Natural killer cell (primary cell): ENCODE measurements around the gene EGFLAM. TPM values are rescaled to one million over a fixed set of nuclear protein-coding genes. Genes with fewer than 3 reads are reported as not detected.

Experiments used
- ATAC-seq, 3 donors: fragments of 150-1000 bp in 2 of 3; fragments of 200-7000 bp in 1 of 3; cut with Tn5 transposase; 1 replicate in 1 of 3; 2 replicates in 2 of 3; pipeline ENCODE4 v1.10.0; 2021; ENCODE audit warnings: mild to moderate bottlenecking in 2 of 3, moderate library complexity in 2 of 3
- DNase-seq, 2 donors: peaks; one replicate each; pipeline versions ENCODE4 v3.0.0 to v3.0.0-alpha.2; 2013 to 2021; ENCODE audit warnings: mixed read lengths in 1 of 2
- H3K27ac ChIP-seq: one replicate; pipeline ENCODE4 v1.5.1; 2013; ENCODE audit warnings: mild to moderate bottlenecking, low read length
- H3K27me3 ChIP-seq: one replicate; pipeline ENCODE4 v1.6.1; 2013; ENCODE audit warnings: low read length; ENCODE audit not compliant: control insufficient read depth, insufficient read depth
- H3K36me3 ChIP-seq: one replicate; pipeline ENCODE4 v1.6.1; 2013; ENCODE audit warnings: low read length; ENCODE audit not compliant: control insufficient read depth, insufficient read depth
- H3K4me1 ChIP-seq: one replicate; pipeline ENCODE4 v1.6.1; 2013; ENCODE audit warnings: low read length; ENCODE audit not compliant: control insufficient read depth, insufficient read depth
- H3K4me3 ChIP-seq: one replicate; pipeline ENCODE4 v1.5.1; 2013; ENCODE audit warnings: low read length
- H3K9me3 ChIP-seq: one replicate; pipeline ENCODE4 v1.6.1; 2013; ENCODE audit warnings: low read length; ENCODE audit not compliant: control insufficient read depth, insufficient read depth
- H3K27ac Mint-ChIP-seq, 2 donors: one replicate each; pipeline ENCODE4 v1.8.0; 2022; ENCODE audit warnings: mild to moderate bottlenecking in 2 of 2, mixed read lengths in 2 of 2, moderate library complexity in 1 of 2
- H3K27me3 Mint-ChIP-seq, 2 donors: one replicate each; pipeline ENCODE4 v1.8.0; 2022; ENCODE audit warnings: low read depth in 2 of 2, mixed read lengths in 2 of 2
- H3K36me3 Mint-ChIP-seq: one replicate; pipeline ENCODE4 v1.8.0; 2022; ENCODE audit warnings: mixed read lengths
- H3K4me1 Mint-ChIP-seq, 2 donors: one replicate each; pipeline ENCODE4 v1.8.0; 2022; ENCODE audit warnings: mixed read lengths in 2 of 2
- H3K4me3 Mint-ChIP-seq: one replicate; pipeline ENCODE4 v1.8.0; 2022; ENCODE audit warnings: mild to moderate bottlenecking, moderate library complexity, mixed read lengths
- H3K9me3 Mint-ChIP-seq, 2 donors: one replicate each; pipeline ENCODE4 v1.8.0; 2022; ENCODE audit warnings: mixed read lengths in 2 of 2
- WGBS: methylation state at CpG from one replicate; pipeline ENCODE4 v1.1.7; 2013; ENCODE audit warnings: missing lambda C conversion rate; ENCODE audit not compliant: insufficient coverage; 5-methylcytosine and 5-hydroxymethylcytosine counted together
- intact Hi-C: fragments of 100-400 bp; cut with micrococcal nuclease; formaldehyde crosslinking; loops from one replicate; pipeline ENCODE4 v1.14.2; 2022
- total RNA-seq, 4 donors: library from RNA; stranded (reverse); fragments of 120-200 nt in 1 of 4; gene quantifications; one replicate each; pipeline versions ENCODE4 v1.2.3 to v1.2.4, GENCODE V29; 2013 to 2022
- TF ChIP-seq, protein P1 (sequence below): fragments of 200-600 bp; IDR thresholded peaks from one replicate; pipeline ENCODE4 v1.8.0; 2022; ENCODE audit warnings: antibody characterized with exemption

Gene EGFLAM
- total RNA-seq, 3 donors from 2014 or later (not counting 1 experiment from before 2014, with no cell fraction given), result not detected

DNA sequence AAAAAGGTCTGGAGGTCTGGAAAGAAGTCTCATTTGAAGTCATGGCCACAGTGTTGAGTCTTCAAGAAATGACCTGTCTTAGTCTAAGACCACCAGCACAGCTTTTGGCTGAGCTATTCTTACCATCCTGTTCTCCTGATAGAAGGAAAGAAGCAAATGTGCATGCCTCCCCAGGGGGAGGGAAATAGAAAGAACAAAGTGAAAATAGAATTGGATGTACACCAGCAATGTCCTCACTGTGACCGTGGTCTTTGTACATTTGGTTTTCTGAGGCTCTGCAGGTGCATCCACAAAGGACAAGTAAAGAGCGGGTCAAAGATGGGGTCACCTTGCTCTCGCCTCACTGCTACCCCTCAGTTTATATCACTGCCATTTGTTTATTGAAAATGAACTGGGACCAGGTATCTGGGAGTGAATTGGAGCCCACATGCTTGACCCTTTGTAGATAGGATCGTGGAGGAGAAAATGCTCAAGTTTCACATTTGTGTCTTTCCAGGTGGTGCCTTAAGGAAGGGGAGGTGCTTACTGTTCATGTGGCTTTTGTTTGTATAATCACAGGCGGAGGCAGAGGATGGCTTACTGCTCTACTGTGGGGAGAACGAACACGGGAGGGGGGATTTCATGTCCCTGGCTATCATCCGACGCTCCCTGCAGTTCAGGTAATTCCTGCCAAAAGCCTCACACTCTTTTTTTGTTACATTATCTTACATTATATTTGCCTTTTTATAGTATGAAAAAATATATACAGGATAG, 150.3 kb downstream of the EGFLAM start:
- no peaks in the 10 kb centered on the region for H3K4me1 ChIP-seq
- Mint-ChIP-seq H3K36me3 (no peaks in the 10 kb centered on the region), H3K27ac (no peak overlapping the region), H3K27me3 (peaks cover 8 to 12% of the 10 kb centered on the region in 2 donors), H3K4me3 (no peak overlapping the region), H3K4me1 (no peaks in the 10 kb centered on the region), H3K9me3 (no peaks in the 10 kb centered on the region)
- TF ChIP-seq, protein P1, sequence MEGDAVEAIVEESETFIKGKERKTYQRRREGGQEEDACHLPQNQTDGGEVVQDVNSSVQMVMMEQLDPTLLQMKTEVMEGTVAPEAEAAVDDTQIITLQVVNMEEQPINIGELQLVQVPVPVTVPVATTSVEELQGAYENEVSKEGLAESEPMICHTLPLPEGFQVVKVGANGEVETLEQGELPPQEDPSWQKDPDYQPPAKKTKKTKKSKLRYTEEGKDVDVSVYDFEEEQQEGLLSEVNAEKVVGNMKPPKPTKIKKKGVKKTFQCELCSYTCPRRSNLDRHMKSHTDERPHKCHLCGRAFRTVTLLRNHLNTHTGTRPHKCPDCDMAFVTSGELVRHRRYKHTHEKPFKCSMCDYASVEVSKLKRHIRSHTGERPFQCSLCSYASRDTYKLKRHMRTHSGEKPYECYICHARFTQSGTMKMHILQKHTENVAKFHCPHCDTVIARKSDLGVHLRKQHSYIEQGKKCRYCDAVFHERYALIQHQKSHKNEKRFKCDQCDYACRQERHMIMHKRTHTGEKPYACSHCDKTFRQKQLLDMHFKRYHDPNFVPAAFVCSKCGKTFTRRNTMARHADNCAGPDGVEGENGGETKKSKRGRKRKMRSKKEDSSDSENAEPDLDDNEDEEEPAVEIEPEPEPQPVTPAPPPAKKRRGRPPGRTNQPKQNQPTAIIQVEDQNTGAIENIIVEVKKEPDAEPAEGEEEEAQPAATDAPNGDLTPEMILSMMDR, result no peak
- H3K27ac ChIP-seq, result no peak overlapping the region
- intact Hi-C loops, result no loop called here
- no peaks in the 10 kb centered on the region for H3K36me3 ChIP-seq
- DNase-seq, result no peak
- peaks cover 7% of the 10 kb centered on the region for H3K27me3 ChIP-seq
- 80% methylated on average over 9 of the region's 9 CpGs for WGBS
- no peaks in the 10 kb centered on the region for H3K9me3 ChIP-seq
- no peak overlapping the region for H3K4me3 ChIP-seq
- ATAC-seq, result no peak

DNA sequence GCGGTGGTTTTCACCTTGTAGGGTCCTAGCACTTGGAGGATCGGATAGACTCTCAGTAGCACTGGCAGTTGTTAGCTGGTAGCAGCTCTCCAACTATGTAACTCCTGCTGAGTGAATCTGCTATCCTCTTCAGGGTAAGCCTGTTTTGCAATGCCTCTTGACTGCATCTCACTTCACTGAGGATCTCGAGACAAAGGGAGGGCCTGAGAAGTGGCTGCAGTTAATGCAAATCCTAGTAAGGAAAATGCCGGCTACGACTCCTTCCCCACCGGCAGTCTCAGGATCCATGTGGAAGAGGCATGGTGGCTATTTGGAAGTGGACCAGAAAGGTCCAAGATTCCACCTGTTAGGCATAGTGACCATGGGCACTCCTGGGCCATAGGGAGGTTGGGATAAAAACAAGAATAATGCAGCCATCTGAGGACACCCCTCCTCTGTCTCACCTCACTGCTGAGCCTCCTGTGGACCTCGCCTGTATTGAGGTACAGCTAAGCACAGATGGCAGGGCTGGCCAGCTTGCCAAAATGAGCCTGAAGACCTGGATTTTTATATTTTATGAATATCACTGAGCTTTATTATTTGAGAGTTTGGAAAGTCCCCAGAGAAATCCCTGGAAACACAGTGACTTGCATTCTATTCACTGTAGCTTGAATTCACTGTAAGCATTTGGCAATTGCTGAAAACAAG, 152.1 kb downstream of the EGFLAM start:
- H3K4me3 Mint-ChIP-seq, result no peak overlapping the region
- Histone ChIP-seq H3K4me3 (no peak overlapping the region), H3K36me3 (no peaks in the 10 kb centered on the region), H3K27me3 (peaks cover 5% of the 10 kb centered on the region), H3K9me3 (no peaks in the 10 kb centered on the region), H3K4me1 (no peaks in the 10 kb centered on the region), H3K27ac (no peak overlapping the region)
- no peak for DNase-seq
- H3K9me3 Mint-ChIP-seq, result no peaks in the 10 kb centered on the region
- no peaks in the 10 kb centered on the region for H3K36me3 Mint-ChIP-seq
- TF ChIP-seq, protein P1, result no peak
- no peak for ATAC-seq
- peaks cover 6 to 13% of the 10 kb centered on the region in 2 donors for H3K27me3 Mint-ChIP-seq
- WGBS, result 86% methylated on average over 7 of the region's 7 CpGs
- intact Hi-C loops, result no loop called here
- H3K4me1 Mint-ChIP-seq, result no peaks in the 10 kb centered on the region
- no peak overlapping the region for H3K27ac Mint-ChIP-seq

DNA sequence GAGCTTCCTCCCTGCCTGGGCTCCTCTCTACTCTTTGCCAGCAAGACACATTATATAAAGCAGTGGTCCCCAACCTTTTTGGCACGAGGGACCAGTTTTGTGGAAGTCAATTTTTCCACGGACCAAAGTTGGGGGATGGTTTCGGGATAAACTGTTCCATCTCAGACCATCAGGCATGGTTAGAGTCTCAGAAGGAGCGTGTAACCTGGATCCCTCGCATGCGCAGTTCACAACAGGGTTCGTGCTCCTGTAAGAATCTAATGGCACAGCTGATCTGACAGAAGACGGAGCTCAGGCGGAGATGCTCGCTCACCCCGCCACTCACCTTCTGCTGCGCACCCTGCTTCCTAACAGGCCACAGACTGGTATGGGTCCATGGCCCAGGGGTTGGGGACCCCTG, 155.3 kb downstream of the EGFLAM start:
- Mint-ChIP-seq H3K9me3 (no peaks in the 10 kb centered on the region), H3K36me3 (no peaks in the 10 kb centered on the region), H3K4me3 (no peak overlapping the region), H3K27me3 (peaks cover under 1 to 25% of the 10 kb centered on the region in 2 donors), H3K4me1 (no peaks in the 10 kb centered on the region), H3K27ac (no peak overlapping the region)
- no peaks in the 10 kb centered on the region for H3K4me1 ChIP-seq
- H3K27ac ChIP-seq, result no peak overlapping the region
- H3K9me3 ChIP-seq, result no peaks in the 10 kb centered on the region
- TF ChIP-seq, protein P1, result no peak
- intact Hi-C loops, result no loop called here
- H3K27me3 ChIP-seq, result no peaks in the 10 kb centered on the region
- DNase-seq, result no peak
- ATAC-seq, result no peak
- 89% methylated on average over 12 of the region's 12 CpGs for WGBS
- no peaks in the 10 kb centered on the region for H3K36me3 ChIP-seq
- H3K4me3 ChIP-seq, result no peak overlapping the region
